ENCODE data around the gene NUP54. TPM values are rescaled to one million over a fixed set of nuclear protein-coding genes. Genes with fewer than 3 reads are reported as not detected.

The NUP54 gene
- total RNA-seq, 1 experiment from 2014 or later: 84.5 TPM

DNA sequence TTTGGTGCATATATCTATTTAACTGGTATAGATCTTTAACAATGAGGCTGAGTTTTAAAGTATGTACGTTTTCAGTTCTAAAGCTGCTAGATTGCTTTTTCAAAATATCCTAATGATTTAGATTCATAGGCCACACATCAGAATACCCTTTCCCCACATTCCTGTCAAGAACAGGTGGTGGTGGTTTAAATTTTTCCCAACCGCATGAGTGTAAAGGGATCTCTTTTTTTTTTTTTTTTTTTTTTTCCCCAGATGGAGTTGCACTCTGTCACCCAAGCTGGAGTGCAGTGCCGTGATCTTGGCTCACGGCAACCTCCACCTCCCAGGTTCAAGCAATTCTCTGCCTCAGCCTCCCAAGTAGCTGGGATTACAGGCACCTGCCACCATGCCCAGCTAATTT, 28.0 kb downstream of the NUP54 start (continued):
- TF ChIP-seq AR (CRISPR knock-in tag; IDR thresholded peaks at IDR 0.05) (no peak), ATF1 (CRISPR knock-in tag; IDR thresholded peaks at IDR 0.05) (no peak), NR2C2 (CRISPR knock-in tag; IDR thresholded peaks at IDR 0.05) (no peak), ESRRA (CRISPR knock-in tag; IDR thresholded peaks at IDR 0.05; ENCODE audit: borderline replicate concordance) (no peak), ELF4 (CRISPR knock-in tag; IDR thresholded peaks at IDR 0.05; ENCODE audit: low read depth) (no peak)

DNA sequence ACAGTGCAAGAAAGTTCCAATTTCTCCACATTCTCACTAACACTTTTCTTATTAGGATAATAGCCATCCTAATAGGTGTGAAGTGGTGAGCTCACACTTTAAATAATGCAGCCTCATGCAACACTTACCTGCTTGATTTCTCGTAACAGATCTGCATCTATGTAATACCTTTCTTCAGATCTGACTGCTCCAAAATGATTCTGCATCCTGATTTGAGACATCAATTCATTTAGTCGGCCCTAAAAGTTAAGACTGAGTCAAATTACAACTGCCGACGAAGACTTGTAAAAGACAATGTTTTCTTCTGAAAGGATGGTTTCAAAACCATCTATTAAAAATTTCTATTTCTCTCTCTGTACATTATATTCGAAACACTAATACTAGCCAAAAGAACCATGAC, 30.7 kb downstream of the NUP54 start:
- Mint-ChIP-seq H3K9me3 (no peaks in the 10 kb centered on the region), H3K4me1 (no peaks in the 10 kb centered on the region), H3K27me3 (ENCODE audit: low read depth) (no peaks in the 10 kb centered on the region), H3K36me3 (peaks cover 77% of the 10 kb centered on the region), H3K4me3 (no peak overlapping the region), H3K27ac (no peak overlapping the region)
- CTCF ChIA-PET: no interaction called here
- TF ChIP-seq CREM (CRISPR knock-in tag; IDR thresholded peaks at IDR 0.05): no peak
- DNase-seq (ENCODE audit: low spot score) (no peak), ATAC-seq (no peak)
- POLR2A ChIA-PET: no interaction called here

DNA sequence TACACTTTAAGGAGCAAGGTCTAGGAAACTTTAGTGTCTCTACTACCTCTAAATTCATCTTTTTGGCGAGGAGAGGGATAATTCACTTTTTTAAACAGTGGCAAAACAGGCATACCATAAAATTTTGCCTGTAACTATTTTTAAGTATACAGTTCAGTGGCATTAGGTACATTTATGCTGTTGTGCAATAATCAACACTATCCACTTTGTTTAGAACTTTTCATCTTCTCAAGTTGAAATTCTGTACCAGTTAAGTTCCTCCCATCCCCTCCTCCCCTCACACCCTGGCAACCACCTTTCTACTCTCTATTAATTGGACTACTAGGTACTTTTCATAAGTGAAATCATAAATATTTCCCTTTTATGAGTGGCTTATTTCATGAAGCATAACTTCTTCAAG, 31.4 kb downstream of the NUP54 start:
- Mint-ChIP-seq H3K36me3 (peaks cover 70% of the 10 kb centered on the region), H3K4me3 (no peak overlapping the region), H3K9me3 (no peaks in the 10 kb centered on the region), H3K27me3 (ENCODE audit: low read depth) (no peaks in the 10 kb centered on the region), H3K4me1 (no peaks in the 10 kb centered on the region), H3K27ac (no peak overlapping the region)
- DNase-seq (ENCODE audit: low spot score) (no peak), ATAC-seq (no peak)
- POLR2A ChIA-PET: no interaction called here
- CTCF ChIA-PET: no interaction called here
- TF ChIP-seq KAT7 (CRISPR knock-in tag; IDR thresholded peaks at IDR 0.05; ENCODE audit: borderline replicate concordance) (no peak), RORB (CRISPR knock-in tag; IDR thresholded peaks at IDR 0.05) (no peak), ZNF416 (CRISPR knock-in tag; IDR thresholded peaks at IDR 0.05) (no peak), ZNF512 (CRISPR knock-in tag; IDR thresholded peaks at IDR 0.05; ENCODE audit: borderline replicate concordance) (no peak), ELF4 (CRISPR knock-in tag; IDR thresholded peaks at IDR 0.05; ENCODE audit: low read depth) (no peak), MLX (CRISPR knock-in tag; IDR thresholded peaks at IDR 0.05) (no peak), JUN (CRISPR knock-in tag; IDR thresholded peaks at IDR 0.05) (no peak), OVOL2 (CRISPR knock-in tag; IDR thresholded peaks at IDR 0.05; ENCODE audit: borderline replicate concordance) (no peak), IRF2 (CRISPR knock-in tag; IDR thresholded peaks at IDR 0.05; ENCODE audit: borderline replicate concordance, low read depth) (no peak)
- TF ChIP-seq, protein P1, sequence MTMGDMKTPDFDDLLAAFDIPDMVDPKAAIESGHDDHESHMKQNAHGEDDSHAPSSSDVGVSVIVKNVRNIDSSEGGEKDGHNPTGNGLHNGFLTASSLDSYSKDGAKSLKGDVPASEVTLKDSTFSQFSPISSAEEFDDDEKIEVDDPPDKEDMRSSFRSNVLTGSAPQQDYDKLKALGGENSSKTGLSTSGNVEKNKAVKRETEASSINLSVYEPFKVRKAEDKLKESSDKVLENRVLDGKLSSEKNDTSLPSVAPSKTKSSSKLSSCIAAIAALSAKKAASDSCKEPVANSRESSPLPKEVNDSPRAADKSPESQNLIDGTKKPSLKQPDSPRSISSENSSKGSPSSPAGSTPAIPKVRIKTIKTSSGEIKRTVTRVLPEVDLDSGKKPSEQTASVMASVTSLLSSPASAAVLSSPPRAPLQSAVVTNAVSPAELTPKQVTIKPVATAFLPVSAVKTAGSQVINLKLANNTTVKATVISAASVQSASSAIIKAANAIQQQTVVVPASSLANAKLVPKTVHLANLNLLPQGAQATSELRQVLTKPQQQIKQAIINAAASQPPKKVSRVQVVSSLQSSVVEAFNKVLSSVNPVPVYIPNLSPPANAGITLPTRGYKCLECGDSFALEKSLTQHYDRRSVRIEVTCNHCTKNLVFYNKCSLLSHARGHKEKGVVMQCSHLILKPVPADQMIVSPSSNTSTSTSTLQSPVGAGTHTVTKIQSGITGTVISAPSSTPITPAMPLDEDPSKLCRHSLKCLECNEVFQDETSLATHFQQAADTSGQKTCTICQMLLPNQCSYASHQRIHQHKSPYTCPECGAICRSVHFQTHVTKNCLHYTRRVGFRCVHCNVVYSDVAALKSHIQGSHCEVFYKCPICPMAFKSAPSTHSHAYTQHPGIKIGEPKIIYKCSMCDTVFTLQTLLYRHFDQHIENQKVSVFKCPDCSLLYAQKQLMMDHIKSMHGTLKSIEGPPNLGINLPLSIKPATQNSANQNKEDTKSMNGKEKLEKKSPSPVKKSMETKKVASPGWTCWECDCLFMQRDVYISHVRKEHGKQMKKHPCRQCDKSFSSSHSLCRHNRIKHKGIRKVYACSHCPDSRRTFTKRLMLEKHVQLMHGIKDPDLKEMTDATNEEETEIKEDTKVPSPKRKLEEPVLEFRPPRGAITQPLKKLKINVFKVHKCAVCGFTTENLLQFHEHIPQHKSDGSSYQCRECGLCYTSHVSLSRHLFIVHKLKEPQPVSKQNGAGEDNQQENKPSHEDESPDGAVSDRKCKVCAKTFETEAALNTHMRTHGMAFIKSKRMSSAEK (CRISPR knock-in tag; IDR thresholded peaks at IDR 0.05; ENCODE audit: borderline replicate concordance): no peak

Data from WTC11 (cell line).